ENCODE measurements around the gene IRF7.

DNA sequence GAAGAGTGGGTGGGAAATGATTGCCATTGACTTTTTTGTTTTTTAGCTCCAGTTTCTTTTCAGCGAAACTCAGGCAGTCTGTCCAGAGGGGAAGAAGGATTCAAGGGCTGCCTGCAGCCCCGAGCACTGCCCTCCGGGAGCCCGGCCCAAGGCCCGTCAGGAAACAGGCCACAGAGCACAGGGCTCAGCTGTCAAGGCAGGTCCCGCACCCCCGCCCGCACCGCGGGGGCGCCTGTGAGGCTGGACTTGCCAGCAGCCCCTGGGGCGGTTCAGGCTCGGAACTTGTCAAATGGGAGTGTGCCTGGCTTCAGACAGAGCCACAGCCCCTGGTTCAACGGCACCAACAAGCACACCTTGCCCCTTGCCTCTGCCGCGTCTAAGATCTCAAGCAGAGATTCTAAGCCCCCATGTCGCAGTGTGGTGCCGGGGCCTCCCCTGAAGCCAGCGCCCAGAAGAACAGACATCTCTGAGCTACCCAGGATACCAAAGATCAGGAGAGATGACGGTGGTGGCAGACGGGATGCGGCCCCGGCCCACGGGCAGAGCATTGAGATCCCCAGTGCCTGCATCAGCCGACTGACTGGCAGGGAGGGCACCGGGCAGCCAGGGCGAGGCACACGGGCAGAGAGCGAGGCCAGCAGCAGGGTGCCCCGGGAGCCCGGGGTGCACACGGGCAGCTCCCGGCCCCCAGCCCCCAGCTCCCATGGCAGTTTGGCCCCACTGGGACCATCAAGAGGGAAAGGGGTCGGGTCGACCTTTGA, 8.6 kb downstream of the IRF7 start:
- TF ChIP-seq HDAC1 (IDR thresholded peaks at IDR 0.05) (no peak), SMARCA5 (IDR thresholded peaks at IDR 0.05) (no peak), RBFOX2 (IDR thresholded peaks at IDR 0.05; ENCODE audit: low read depth, low read length) (no peak), SMAD1 (IDR thresholded peaks at IDR 0.05; ENCODE audit: low read depth, low read length, partially characterized antibody) (no peak), RAD51 (IDR thresholded peaks at IDR 0.05; ENCODE audit: borderline replicate concordance, low read depth) (no peak), KAT7 (CRISPR knock-in tag; IDR thresholded peaks at IDR 0.05; ENCODE audit: borderline replicate concordance) (no peak), ZNF224 (CRISPR knock-in tag; IDR thresholded peaks at IDR 0.05) (no peak), NFRKB (IDR thresholded peaks at IDR 0.05; ENCODE audit: low read depth) (no peak), FOS (IDR thresholded peaks at IDR 0.05; ENCODE audit: extremely low read depth, insufficient read length) (no peak), GTF2F1 (IDR thresholded peaks at IDR 0.05; ENCODE audit: low read depth, low read length) (no peak), SRSF1 (IDR thresholded peaks at IDR 0.05; ENCODE audit: low read depth, low read length) (no peak), SIN3A (IDR thresholded peaks at IDR 0.05; ENCODE audit: borderline replicate concordance in 2 of 2, control insufficient read depth in 1 of 2, low read depth in 2 of 2, low read length in 2 of 2) (no peak), KLF6 (CRISPR knock-in tag; IDR thresholded peaks at IDR 0.05; ENCODE audit: borderline replicate concordance) (no peak)
- TF ChIP-seq, protein P1, sequence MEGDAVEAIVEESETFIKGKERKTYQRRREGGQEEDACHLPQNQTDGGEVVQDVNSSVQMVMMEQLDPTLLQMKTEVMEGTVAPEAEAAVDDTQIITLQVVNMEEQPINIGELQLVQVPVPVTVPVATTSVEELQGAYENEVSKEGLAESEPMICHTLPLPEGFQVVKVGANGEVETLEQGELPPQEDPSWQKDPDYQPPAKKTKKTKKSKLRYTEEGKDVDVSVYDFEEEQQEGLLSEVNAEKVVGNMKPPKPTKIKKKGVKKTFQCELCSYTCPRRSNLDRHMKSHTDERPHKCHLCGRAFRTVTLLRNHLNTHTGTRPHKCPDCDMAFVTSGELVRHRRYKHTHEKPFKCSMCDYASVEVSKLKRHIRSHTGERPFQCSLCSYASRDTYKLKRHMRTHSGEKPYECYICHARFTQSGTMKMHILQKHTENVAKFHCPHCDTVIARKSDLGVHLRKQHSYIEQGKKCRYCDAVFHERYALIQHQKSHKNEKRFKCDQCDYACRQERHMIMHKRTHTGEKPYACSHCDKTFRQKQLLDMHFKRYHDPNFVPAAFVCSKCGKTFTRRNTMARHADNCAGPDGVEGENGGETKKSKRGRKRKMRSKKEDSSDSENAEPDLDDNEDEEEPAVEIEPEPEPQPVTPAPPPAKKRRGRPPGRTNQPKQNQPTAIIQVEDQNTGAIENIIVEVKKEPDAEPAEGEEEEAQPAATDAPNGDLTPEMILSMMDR (IDR thresholded peaks at IDR 0.05 in 2 of 3, conservative IDR thresholded peaks at IDR 0.05 in 1 of 3; ENCODE audit: insufficient read depth in 2 of 3, low read depth in 1 of 3, low read length in 3 of 3): no peak
